A204.1 (cell line): Measurements from ENCODE around the gene RUSC2.

ENCODE experiments used
- FAIRE-seq: peaks from 2 replicates; lab custom pipeline; 2012; peaks lifted over from hg19 to GRCh38; lab: Jason Lieb, UNC

The RUSC2 gene, protein sequence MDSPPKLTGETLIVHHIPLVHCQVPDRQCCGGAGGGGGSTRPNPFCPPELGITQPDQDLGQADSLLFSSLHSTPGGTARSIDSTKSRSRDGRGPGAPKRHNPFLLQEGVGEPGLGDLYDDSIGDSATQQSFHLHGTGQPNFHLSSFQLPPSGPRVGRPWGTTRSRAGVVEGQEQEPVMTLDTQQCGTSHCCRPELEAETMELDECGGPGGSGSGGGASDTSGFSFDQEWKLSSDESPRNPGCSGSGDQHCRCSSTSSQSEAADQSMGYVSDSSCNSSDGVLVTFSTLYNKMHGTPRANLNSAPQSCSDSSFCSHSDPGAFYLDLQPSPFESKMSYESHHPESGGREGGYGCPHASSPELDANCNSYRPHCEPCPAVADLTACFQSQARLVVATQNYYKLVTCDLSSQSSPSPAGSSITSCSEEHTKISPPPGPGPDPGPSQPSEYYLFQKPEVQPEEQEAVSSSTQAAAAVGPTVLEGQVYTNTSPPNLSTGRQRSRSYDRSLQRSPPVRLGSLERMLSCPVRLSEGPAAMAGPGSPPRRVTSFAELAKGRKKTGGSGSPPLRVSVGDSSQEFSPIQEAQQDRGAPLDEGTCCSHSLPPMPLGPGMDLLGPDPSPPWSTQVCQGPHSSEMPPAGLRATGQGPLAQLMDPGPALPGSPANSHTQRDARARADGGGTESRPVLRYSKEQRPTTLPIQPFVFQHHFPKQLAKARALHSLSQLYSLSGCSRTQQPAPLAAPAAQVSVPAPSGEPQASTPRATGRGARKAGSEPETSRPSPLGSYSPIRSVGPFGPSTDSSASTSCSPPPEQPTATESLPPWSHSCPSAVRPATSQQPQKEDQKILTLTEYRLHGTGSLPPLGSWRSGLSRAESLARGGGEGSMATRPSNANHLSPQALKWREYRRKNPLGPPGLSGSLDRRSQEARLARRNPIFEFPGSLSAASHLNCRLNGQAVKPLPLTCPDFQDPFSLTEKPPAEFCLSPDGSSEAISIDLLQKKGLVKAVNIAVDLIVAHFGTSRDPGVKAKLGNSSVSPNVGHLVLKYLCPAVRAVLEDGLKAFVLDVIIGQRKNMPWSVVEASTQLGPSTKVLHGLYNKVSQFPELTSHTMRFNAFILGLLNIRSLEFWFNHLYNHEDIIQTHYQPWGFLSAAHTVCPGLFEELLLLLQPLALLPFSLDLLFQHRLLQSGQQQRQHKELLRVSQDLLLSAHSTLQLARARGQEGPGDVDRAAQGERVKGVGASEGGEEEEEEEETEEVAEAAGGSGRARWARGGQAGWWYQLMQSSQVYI (N-terminal part only)

DNA sequence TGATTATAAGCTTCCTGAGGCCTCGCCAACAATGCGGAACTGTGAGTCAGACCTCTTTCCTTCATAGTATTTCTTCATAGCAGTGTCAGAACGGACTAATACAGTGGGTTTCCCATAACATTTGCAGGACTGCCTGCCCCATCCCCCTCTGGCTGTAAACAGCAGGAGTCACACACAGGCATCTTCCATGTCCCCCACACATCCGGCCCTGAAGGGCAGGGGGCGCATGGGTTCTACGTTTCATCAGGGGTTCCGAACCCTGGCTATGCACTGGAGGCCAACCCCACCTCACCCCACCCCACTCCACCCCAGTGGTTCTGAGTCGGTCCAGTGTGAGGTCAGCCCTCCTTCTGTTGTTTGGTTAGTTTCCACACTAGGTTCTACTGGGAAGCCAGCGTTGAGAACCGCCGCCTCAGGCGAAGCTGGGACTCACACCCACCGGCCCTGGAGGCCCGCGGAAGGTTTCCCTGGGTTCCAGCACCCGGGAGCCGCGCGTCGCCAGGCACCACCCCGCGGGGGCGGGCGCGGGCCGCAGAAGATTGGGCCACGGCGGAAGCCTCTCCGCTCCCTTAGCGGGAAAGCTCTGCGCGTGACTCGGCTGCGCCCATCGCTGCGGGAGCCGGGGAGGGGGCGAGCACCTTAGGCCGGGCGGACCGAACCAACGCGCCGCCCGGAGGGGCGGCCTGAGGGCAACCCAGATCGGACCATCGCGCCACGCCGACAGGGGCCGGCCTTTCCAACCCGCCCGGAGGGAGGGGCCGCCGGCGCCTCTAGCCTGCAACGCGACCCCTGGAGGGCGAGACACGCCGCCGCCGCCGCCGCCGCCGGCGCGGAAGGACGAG, at the start of gene RUSC2:
Gene RUSC2, plus strand, starts transcription at position 799 of the 842 bp plus-strand sequence. CDS start 56,411 bp downstream, outside the sequence.
- FAIRE-seq, result no peak

DNA sequence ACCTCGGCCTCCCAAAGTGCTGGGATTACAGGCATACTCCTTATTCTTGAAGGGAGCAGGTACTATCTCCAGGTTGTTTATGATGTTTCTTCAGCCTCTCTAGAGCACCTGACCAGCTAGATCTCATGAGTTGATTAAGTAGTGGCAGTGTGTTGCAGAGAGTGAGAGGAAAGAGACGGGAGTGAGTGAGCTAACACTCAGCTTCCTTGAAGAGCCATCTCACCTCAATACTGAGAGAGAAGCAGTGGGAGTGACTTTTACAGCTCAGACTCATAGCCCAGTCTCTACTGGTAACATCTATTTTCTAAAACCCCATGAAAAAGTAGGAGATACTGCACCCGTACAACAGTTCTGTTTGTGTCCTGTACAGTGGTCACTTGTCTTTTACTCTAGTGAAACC, 43.9 kb upstream of the RUSC2 start:
- FAIRE-seq, result no peak

DNA sequence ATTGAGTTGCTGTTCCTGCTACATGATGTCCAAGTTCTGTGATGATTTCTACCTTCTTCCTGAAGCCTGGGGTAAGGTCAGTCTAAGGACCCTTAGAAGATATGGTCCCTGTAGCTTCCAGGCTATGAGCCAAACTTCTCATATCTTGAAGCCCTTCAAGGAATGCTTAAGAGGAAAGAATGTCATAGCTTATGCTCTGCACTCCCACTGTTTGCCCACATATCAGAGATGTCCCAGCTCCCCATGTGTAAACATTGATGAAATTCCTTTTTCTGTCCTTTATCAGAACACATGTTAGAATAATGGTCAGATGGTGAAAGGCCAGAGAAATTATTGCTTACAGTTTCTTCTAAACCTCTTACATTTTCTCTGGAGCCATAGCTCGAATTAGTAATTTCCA, 41.4 kb upstream of the RUSC2 start:
- no peak for FAIRE-seq

DNA sequence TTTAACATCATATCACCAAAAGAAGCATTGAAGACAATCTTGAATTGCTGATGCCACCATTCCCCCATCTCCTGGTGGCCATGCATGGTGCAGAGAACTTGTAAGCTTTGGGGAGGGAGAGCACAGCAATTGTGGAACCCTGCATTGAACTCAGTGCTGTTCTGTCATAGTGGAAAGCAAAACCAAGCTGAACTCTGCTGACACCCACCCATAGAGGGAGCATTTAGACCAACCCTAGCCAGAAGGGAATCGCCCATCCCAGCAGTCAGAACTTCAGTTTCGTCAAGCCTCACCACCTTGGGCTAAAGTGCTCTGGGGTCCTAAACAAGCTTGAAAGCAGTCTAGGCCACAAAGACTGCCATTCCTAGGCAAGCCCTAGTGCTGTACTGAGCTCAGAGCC, 37.4 kb upstream of the RUSC2 start:
- no peak for FAIRE-seq

DNA sequence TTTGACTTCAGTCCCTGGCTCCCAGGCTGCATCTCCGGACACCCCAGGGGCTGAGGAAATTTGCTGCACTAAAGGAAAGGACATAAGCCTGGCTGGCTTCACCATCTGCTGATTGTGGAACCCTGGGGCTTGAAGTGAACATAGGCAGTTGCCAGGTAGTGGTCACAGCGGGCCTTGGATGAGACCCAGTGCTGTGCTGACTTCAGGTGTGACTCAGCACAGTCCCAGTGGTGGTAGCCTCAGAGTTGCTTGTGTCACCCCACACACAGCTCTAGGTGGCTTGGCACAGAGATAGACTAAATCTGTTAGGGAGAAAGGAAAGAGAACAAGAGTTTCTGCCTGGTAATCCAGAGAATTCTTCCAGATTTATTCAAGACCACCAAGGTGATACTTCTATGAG, 36.1 kb upstream of the RUSC2 start:
- FAIRE-seq, result no peak

DNA sequence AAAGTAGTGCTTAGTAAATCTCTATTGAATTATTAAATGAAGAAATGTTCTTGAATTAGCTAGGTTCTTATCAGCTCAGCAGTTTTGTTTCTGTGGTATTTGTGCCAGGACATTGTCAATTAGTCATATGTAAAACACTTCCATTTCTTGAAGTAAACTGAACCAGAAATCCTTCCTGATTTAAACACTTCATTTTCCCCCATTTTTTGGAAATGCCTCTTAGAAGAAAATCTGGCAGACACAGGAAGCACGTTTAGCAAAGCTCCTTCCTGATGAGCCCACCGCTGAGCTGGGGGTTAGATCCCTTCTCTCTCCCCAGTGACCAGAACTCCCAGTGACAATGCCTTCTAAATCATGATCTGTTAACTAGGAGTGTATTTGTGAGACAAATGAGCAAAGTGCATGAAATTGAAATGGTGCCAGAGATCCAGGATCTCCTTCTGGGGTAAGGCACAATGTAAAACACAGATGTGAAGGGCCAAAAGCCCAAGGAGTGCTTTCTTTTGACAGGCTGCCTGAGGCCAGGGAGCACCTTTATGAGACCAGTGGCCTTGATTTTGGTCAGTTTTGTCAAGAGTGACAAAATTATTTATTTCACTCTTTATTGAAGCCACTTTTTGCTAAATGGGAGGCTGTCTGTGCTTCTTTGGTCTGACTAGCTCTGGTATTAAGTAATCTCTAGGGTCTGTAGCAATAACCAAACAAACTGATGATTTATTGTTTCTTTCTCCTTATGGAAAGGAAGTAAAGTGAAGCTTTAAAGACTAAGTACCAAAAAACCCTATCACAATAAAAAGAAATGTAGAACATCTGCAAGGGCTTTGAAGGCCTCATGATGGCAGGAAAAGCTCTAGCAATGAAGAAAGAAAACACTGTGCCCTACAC, 25.5 kb upstream of the RUSC2 start:
- no peak for FAIRE-seq

DNA sequence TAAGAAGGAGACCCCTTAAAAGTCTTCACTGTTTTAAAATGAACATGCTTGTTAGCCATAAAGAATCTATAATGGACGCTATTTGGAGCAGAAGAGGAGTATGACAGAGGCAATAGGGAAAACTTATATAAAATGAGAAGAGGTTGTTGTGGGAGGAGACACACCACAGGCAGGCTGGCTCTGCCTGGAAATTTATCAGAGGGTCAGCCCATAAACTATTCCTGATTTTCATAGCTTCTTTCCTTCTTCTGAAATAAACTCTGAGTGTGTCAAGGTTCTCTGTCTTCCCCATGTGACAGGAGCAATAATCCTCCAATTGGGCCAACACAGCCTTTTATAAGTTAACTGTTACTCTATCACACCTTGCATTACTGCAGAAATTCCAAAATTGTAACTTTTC, 19.6 kb upstream of the RUSC2 start:
- FAIRE-seq, result no peak

DNA sequence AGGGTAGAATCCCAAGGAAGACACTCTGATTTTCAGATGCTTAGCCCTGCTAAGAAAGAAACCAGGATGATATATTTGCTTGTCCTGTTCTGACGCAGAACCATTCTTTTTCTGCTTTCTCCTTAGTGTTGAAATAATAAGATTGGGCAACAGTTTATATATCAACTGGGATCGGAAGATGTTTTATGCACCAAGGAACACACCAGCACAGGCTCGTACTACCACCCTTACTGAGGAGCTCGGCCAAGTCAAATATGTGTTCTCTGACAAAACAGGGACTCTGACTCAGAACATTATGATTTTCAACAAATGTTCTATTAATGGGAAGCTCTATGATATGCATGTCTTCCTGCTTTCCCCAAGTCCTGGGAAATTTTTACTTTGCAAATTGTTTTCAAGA, 19.0 kb upstream of the RUSC2 start:
- FAIRE-seq, result no peak

DNA sequence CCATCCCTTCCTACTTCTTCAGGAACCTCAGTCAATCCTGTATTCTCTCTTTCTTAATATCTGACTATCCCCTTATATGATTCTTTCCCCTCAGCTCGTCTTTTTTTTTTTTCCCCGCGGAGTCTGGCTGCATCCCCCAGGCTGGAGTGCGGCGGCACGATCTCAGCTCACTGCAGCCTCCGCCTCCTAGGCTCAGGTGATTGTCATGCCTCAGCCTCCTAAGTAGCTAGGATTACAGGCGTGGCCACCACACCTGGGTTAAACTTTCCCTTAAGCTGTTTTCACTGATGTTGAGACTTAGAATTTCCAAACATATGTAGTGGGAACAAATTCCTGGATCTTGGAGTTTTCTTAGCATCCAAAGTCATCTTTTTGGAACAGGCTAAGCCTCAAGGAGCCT, 13.3 kb upstream of the RUSC2 start:
- FAIRE-seq, result no peak

DNA sequence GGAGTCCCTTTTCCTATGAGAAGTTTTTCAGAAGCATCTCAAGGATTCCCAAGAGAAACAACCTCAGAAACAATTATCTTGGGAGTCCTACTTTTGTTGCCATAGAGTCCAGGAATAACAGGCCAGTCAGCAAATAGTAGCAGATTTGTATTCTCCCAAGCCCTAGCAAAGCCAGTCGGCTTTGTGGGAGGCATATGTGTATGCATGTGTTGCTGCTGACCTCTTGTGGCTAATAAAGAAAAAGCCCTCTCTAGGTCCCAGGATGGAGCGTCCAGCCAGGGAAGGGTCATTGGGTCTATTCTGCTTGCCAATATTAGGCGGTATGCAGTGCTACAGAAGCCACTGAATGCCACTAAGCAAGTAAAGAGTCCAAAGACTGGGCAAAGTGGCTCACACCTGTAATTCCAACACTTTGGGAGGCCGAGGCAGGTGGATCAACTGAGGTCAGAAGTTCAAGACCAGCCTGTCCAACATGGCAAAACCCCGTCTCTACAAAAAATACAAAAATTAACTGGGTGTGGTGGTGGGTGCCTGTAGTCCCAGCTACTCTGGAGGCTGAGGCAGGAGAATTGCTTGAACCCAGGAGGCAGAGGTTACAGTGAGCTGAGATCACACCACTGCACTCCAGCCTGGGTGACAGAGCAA, 12.6 kb upstream of the RUSC2 start:
- FAIRE-seq, result peak; percentile 87

DNA sequence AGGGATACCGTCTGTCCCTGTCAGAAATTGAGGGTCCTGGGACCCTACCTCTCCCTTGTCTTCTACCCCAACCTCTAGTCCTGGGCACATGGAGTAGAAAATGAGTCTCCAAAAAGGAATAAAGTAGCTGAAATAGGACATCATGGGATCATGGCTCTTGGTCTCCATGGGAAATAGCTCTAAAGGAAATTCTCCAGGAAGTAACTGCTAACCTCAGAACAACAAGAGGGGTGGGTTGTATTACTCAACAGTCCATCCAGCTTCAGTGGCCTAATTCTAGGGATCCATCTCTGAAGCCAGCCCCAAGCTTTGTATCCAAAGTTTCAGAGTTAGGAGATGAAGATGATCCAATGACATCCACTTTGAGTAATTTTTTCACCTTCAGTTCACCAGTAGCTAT, 11.0 kb upstream of the RUSC2 start:
- FAIRE-seq, result no peak

DNA sequence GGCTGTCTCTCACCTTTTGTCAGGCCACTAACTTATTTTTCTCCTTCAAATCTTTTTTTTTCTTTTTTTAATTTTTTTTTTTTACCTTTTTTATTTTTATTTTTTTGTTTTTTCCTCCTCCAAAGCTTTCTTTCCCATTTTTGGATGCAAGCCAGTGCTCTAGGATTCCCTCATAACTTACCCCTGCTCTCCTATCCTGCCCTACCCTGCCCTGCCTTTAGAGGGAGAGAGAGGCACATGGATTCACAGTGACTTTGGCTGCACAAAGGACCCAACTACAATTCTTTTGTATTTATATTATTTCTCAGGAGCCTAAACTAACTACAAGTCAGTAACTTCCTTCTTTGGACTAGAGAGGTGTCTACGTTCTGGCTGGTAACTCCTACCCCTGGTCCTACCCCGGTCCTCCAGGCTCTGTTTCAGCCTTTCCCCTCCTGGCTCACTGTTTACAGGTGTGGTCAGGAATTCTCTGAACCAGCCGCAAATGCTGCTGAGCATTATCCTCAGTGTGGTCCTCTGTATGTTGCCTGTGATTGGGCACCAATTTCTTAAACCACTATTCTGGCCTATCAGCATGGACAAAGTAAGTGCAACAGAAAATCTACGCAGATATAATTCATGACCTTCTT, 8.4 kb upstream of the RUSC2 start:
- FAIRE-seq, result peak; percentile 46

DNA sequence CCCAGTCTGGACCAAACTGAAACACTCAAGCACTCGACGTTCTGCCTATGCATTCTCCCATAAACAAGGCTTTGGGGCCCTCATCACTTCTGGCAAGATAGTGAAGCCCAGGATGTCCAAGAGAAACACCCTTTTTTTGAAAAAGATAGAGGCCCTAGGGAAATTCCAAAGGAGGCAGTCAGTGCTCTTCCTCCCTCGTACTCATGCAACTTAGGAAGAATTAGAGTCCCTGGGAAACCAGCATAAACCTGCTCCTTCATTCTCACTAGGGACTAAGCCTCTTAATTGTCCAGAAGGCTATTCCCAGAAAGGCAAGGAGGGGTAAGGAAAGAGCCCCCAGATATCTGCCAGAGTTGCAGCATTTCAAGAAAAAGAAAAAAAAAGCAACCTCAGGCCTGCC, 7.8 kb upstream of the RUSC2 start:
- FAIRE-seq, result no peak

DNA sequence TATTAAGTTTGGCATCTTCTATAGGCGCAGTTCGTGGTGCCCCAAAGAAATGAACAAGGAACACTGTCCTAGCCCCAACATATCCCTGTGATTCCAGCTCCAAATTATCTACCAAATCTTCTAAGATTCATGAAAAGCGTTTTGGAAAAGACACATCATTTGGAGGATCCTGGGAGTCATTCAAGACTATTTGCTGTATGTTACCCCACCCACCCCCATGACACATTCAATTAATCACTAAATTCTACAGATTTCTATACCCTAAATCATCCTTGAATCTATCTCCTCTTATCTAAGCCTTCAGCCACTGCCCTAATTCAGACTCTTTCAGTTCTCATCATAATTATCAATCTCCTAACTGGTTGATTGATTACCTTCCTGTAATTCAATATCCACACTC, 5.5 kb upstream of the RUSC2 start:
- no peak for FAIRE-seq

DNA sequence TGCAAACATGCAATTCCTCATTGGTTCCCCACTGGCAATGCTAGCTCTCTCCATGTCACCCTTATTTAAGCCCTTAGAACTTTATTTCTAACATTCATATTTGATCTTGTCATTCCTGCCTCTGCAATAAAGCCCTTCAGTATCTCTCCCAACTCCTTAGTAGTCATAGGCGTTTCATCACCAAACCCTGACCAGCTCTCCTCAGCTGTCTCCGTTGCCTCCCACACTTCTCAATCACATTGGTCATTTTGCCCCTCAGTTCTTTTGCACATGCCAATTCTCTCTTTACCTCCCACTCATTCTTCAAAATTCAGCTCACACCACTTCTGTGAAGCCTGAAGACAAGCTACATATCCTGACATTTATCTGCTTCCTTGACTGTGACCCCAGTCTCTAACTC, 2.8 kb upstream of the RUSC2 start:
- no peak for FAIRE-seq

DNA sequence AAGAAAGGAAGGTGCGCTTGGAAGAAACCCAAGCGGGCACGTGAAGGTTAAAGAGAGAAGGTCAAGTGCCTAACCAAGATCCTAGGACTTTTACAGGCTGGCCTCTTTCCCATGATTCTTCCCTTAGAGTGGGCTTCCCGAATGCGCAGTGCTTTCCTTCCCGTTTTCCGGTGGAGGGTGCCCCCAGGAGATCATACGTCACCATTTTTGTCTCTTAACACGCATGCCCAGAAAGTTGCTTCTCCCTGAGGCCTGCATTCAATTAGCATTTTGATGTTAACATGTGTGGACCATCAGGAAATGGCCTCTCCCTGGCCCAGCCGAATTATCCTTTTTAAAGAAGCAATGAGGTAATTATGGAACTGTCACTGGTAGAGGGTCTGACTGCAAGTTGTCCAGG, 1.9 kb upstream of the RUSC2 start:
- FAIRE-seq, result no peak

DNA sequence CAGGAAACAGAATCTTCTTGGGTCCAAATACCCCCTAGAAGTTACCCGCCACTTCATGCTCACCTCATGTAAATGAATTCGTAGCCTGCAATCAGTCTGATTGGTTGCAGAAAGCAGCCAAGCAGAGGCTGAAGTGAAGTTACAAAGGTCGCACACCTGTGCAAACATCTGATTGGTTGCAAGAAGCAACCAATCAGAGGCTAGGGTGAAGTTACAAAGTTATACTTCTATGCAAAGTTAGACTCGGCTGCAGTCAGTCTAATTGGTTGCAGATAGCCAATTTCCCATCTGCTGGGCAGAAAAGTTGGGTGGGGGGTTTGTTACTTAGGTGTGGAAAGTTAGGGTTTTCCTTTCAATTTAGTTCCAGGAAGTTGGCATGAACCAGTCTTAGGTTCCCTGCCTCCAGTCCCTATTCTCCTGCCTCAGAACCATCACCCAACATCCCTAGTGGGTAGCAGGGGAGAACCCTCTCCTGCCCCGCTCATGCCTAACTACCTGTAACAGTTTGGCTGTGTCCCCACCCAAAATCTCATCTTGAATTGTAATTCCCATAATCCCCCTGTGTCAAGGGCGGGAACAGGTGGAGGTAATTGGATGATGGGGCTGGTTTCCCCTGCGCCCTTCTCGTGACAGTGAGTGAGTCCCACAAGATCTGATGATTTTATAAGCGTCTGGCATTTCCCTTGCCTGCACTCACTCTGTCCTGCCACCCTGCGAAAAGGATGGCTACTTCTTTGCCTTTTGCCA, 1.2 kb upstream of the RUSC2 start:
- no peak for FAIRE-seq

DNA sequence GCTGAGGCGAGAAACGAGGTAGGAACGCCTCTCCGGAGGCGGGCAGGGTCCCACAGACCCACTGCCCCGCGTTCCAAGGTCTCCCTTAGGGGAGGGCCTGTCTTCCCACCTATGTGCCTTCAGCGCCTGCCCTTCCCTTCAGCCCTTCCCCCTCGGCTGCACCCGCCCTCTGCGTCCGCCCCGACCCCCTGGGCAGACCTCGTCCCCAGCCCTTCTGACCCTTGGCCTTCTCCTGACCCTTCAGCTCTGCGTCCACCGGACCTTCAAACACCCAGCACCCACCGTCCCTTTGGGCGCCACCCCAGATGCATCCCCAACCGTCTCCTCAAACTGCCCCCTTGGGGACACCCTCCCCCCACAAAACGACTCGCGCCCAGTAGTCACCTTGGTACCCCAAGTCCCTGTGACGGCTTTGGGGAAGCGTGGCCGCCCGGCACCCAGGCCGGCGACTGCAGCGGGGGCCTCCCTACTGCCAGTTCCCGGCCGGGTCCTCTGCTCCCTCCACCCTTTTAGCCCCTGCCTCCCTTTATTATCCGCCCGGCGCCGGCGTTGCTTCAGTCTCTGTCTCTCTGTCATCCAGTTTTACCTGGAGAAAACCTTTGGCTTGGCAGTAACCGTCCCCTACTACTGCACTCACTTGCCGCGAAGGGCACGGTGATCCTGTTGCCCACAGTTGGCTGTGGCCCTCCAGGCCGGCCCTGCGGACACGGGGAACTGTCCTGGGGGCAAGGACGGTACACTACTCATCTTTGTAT, 421 bp downstream of the RUSC2 start:
- FAIRE-seq, result no peak
